ENCODE measurements around the gene VARS2.

VARS2 gene

GRCh38 chr6:30963641-30964040 is 49.6 kb downstream of the VARS2 start:
- Histone ChIP-seq H3K4me3 (ENCODE audit: low read length, poor library complexity, severe bottlenecking) (no peak overlapping the region), H4K20me1 (ENCODE audit: insufficient read depth, low read length, poor library complexity, severe bottlenecking) (no peaks in the 10 kb centered on the region), H3K27me3 (ENCODE audit: insufficient read depth, low read length, poor library complexity, severe bottlenecking) (peaks cover 8% of the 10 kb centered on the region), H3K9me3 (ENCODE audit: insufficient read depth, low read depth, low read length) (no peaks in the 10 kb centered on the region), H3K9me2 (replicated peaks; ENCODE audit: low read depth, low read length) (no peaks in the 10 kb centered on the region), H3K36me3 (ENCODE audit: insufficient read depth, low read length) (no peaks in the 10 kb centered on the region), H3K4me2 (ENCODE audit: low read depth, low read length, poor library complexity, severe bottlenecking) (no peak overlapping the region), H3K9ac (ENCODE audit: low read depth, low read length, poor library complexity, severe bottlenecking) (no peak overlapping the region), H3K79me2 (ENCODE audit: insufficient read depth, low read length) (no peaks in the 10 kb centered on the region), H3F3A (ENCODE audit: low read depth) (no peaks in the 10 kb centered on the region), H3K4me1 (ENCODE audit: insufficient read depth, low read length, poor library complexity, severe bottlenecking) (peaks cover 7% of the 10 kb centered on the region), H2AFZ (ENCODE audit: low read length) (no peak overlapping the region)
- TF ChIP-seq EZH2phosphoT487 (IDR thresholded peaks at IDR 0.05; ENCODE audit: borderline replicate concordance) (no peak), CTCF (conservative IDR thresholded peaks at IDR 0.05; ENCODE audit: low read length) (no peak)

GRCh38 chr6:30964075-30964474 is 50.0 kb downstream of the VARS2 start:
- Histone ChIP-seq H3K27me3 (ENCODE audit: insufficient read depth, low read length, poor library complexity, severe bottlenecking) (peaks cover 8% of the 10 kb centered on the region), H3K4me1 (ENCODE audit: insufficient read depth, low read length, poor library complexity, severe bottlenecking) (peaks cover 7% of the 10 kb centered on the region), H2AFZ (ENCODE audit: low read length) (no peak overlapping the region), H3K9me2 (replicated peaks; ENCODE audit: low read depth, low read length) (no peaks in the 10 kb centered on the region), H3K9ac (ENCODE audit: low read depth, low read length, poor library complexity, severe bottlenecking) (no peak overlapping the region), H3K9me3 (ENCODE audit: insufficient read depth, low read depth, low read length) (no peaks in the 10 kb centered on the region), H3F3A (ENCODE audit: low read depth) (no peaks in the 10 kb centered on the region), H3K4me2 (ENCODE audit: low read depth, low read length, poor library complexity, severe bottlenecking) (no peak overlapping the region), H3K4me3 (ENCODE audit: low read length, poor library complexity, severe bottlenecking) (no peak overlapping the region), H3K36me3 (ENCODE audit: insufficient read depth, low read length) (no peaks in the 10 kb centered on the region), H3K79me2 (ENCODE audit: insufficient read depth, low read length) (no peaks in the 10 kb centered on the region), H4K20me1 (ENCODE audit: insufficient read depth, low read length, poor library complexity, severe bottlenecking) (no peaks in the 10 kb centered on the region)
- no peak for TF ChIP-seq EZH2phosphoT487 (IDR thresholded peaks at IDR 0.05; ENCODE audit: borderline replicate concordance)
- TF ChIP-seq CTCF (conservative IDR thresholded peaks at IDR 0.05; ENCODE audit: low read length) = no peak

GRCh38 chr6:30965140-30965601 is 51.1 kb downstream of the VARS2 start:
- Histone ChIP-seq H3K27me3 (ENCODE audit: insufficient read depth, low read length, poor library complexity, severe bottlenecking) (peaks cover 8% of the 10 kb centered on the region), H3K79me2 (ENCODE audit: insufficient read depth, low read length) (no peaks in the 10 kb centered on the region), H2AFZ (ENCODE audit: low read length) (no peak overlapping the region), H3F3A (ENCODE audit: low read depth) (no peaks in the 10 kb centered on the region), H3K9ac (ENCODE audit: low read depth, low read length, poor library complexity, severe bottlenecking) (no peak overlapping the region), H3K4me3 (ENCODE audit: low read length, poor library complexity, severe bottlenecking) (no peak overlapping the region), H3K9me3 (ENCODE audit: insufficient read depth, low read depth, low read length) (no peaks in the 10 kb centered on the region), H3K9me2 (replicated peaks; ENCODE audit: low read depth, low read length) (no peaks in the 10 kb centered on the region), H3K4me1 (ENCODE audit: insufficient read depth, low read length, poor library complexity, severe bottlenecking) (peaks cover 7% of the 10 kb centered on the region), H3K36me3 (ENCODE audit: insufficient read depth, low read length) (no peaks in the 10 kb centered on the region), H3K4me2 (ENCODE audit: low read depth, low read length, poor library complexity, severe bottlenecking) (no peak overlapping the region), H4K20me1 (ENCODE audit: insufficient read depth, low read length, poor library complexity, severe bottlenecking) (no peaks in the 10 kb centered on the region)
- TF ChIP-seq EZH2phosphoT487 (IDR thresholded peaks at IDR 0.05; ENCODE audit: borderline replicate concordance) = no peak
- TF ChIP-seq CTCF (conservative IDR thresholded peaks at IDR 0.05; ENCODE audit: low read length) = no peak

All from Loucy (cell line).